Endothelial cell of umbilical vein (primary cell): Measurements from ENCODE around the gene ALPL.

Source experiments
- GATA2 ChIP-seq: IDR thresholded peaks from 2 replicates; pipeline ENCODE4 v1.7.0; 2011; ENCODE audit warnings: low read depth, mild to moderate bottlenecking, moderate library complexity, mixed read lengths, low read length; ENCODE audit not compliant: insufficient read length, insufficient read depth
- POLR2A ChIP-seq: IDR thresholded peaks from 2 replicates; pipeline ENCODE4 v1.6.1; 2012; ENCODE audit warnings: low read depth, mild to moderate bottlenecking, control low read depth, low read length
- TF ChIP-seq, protein P1 (sequence below), 2 donors: IDR thresholded peaks; 1 replicate in 1 of 2; 2 replicates in 1 of 2; pipeline ENCODE4 v1.5.1; 2011; ENCODE audit warnings: low read length in 2 of 2, mild to moderate bottlenecking in 2 of 2, moderate library complexity in 2 of 2, control low read depth in 1 of 2, inconsistent platforms in 1 of 2, low read depth in 1 of 2; ENCODE audit not compliant: insufficient read depth in 1 of 2; ENCODE audit errors: extremely low read depth in 1 of 2

DNA sequence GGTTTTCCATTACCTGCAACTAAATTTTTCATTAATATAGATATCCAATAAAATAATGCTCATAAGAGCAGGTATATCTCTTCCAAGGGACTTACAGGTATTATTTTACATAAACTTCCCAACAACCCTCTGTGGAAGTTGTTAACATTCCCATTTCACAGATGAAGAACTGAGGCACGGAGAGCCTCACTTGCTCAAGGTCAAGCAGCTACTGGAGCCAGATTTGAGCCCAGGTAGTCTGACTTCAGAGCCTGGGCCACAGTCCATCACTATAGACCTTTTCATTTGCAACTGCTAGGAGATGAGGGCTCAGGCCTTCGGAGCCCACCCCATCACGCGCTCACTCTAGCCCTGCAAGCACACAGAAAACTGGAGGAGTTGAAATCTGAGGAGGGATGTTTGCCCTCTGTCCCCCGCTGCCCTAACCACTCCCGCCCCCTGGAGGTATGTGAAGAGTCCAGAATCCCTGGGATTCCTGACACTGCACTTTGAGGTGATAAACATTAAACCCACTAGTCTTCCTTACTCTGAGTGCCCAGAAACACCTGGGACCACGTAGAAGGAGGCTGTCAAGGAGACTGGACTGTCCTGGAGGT, 11.7 kb upstream of the ALPL start:
- TF ChIP-seq POLR2A (no peak), GATA2 (no peak)
- TF ChIP-seq, protein P1, sequence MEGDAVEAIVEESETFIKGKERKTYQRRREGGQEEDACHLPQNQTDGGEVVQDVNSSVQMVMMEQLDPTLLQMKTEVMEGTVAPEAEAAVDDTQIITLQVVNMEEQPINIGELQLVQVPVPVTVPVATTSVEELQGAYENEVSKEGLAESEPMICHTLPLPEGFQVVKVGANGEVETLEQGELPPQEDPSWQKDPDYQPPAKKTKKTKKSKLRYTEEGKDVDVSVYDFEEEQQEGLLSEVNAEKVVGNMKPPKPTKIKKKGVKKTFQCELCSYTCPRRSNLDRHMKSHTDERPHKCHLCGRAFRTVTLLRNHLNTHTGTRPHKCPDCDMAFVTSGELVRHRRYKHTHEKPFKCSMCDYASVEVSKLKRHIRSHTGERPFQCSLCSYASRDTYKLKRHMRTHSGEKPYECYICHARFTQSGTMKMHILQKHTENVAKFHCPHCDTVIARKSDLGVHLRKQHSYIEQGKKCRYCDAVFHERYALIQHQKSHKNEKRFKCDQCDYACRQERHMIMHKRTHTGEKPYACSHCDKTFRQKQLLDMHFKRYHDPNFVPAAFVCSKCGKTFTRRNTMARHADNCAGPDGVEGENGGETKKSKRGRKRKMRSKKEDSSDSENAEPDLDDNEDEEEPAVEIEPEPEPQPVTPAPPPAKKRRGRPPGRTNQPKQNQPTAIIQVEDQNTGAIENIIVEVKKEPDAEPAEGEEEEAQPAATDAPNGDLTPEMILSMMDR (IDR thresholded peaks at IDR 0.05; ENCODE audit: extremely low read depth in 1 of 2, insufficient read depth in 1 of 2, low read depth in 1 of 2, low read length in 2 of 2), result no peak
